Muscle layer of duodenum (tissue), 2 donors: ENCODE results near the gene OR2S2.

Source experiments
- H3K27ac ChIP-seq: one replicate; pipeline ENCODE4 v1.7.0; 2013; ENCODE audit warnings: mild to moderate bottlenecking, low read length
- H3K27me3 ChIP-seq: one replicate; pipeline ENCODE4 v1.7.0; 2013; ENCODE audit warnings: low read depth, mild to moderate bottlenecking, control low read depth, low read length
- H3K36me3 ChIP-seq, 2 donors: one replicate each; pipeline ENCODE4 v1.7.0; 2013; ENCODE audit warnings: low read length in 2 of 2, control low read depth in 1 of 2, mild to moderate bottlenecking in 1 of 2; ENCODE audit not compliant: insufficient read depth in 2 of 2, control insufficient read depth in 1 of 2
- H3K4me1 ChIP-seq, 2 donors: one replicate each; pipeline ENCODE4 v1.7.0; 2013; ENCODE audit warnings: low read length in 2 of 2, mild to moderate bottlenecking in 2 of 2, control low read depth in 1 of 2, moderate library complexity in 1 of 2; ENCODE audit not compliant: insufficient read depth in 2 of 2, control insufficient read depth in 1 of 2
- H3K4me3 ChIP-seq, 2 donors: one replicate each; pipeline ENCODE4 v1.7.0; 2013; ENCODE audit warnings: low read length in 2 of 2, low read depth in 1 of 2, mild to moderate bottlenecking in 1 of 2
- H3K9me3 ChIP-seq, 2 donors: one replicate each; pipeline ENCODE4 v1.7.0; 2013; ENCODE audit warnings: low read length in 2 of 2, control low read depth in 1 of 2, mild to moderate bottlenecking in 1 of 2; ENCODE audit not compliant: control insufficient read depth in 1 of 2
- donor health status: healthy.

Gene OR2S2

GRCh38 chr9:35930521-35930920 lies 27.4 kb downstream of the OR2S2 start:
- Histone ChIP-seq H3K27me3 (no peaks in the 10 kb centered on the region), H3K27ac (no peak overlapping the region), H3K9me3 (no peaks in the 10 kb centered on the region), H3K4me1 (no peaks in the 10 kb centered on the region), H3K36me3 (no peaks in the 10 kb centered on the region), H3K4me3 (no peak overlapping the region)

DNA sequence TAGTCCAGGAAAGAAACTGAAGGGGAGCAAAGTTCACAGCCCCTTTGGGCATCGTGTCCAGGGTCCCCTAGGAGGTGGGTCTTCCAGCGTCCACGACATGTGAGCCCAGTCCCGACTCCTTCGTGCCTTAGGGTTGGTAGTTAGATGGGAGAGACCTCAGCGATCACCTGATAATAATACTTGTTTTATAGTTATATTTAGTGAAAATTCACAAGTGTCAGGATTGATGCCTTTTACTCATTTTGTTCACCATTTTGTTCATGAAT lies 28.6 kb downstream of the OR2S2 start:
- no peaks in the 10 kb centered on the region for H3K27me3 ChIP-seq

DNA sequence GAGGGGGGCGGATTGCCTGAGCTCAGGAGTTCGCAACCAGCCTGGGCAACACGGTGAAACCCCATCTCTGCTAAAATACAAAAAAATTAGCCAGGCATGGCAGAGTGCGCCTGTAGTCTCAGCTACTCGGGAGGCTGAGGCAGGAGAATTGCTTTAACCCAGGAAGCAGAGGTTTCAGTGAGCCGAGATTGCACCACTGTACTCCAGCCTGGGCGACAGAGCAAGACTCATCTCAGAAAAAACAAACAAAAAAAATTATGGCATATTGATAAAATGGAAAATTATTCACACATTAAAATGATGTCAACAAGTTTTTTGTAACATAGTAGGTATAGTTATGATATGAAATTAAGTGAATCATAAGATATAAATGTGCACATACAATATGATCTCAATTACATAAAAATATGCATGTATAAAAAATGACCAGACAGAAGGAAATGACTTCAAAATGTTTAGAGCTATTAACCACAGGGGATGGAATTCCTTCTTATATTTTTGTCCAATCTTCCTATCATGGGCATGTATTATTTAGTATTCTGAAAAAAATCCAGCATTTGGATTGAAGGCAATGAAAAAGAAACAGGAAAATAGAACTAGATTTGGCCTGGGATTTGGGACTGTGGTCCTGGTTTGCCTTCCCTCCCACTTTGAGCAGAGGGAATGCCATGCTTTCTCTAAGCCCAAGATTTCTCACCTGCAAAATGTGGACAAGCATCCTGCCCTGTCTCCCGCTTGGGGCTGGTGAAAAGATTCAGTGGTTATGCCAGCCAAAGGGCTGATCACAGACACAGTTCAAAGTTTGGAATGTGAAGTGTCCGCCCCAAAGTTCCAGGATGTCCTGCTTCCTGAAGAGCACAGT lies 29.1 kb downstream of the OR2S2 start:
- H3K27me3 ChIP-seq, result no peaks in the 10 kb centered on the region
- H3K9me3 ChIP-seq, result no peaks in the 10 kb centered on the region
- H3K4me3 ChIP-seq, result no peak overlapping the region
- no peak overlapping the region for H3K27ac ChIP-seq
- no peaks in the 10 kb centered on the region for H3K36me3 ChIP-seq
- peaks cover 3 to 9% of the 10 kb centered on the region in 2 donors for H3K4me1 ChIP-seq

More for the DNA sequence above, 28.6 kb downstream of the OR2S2 start:
- Histone ChIP-seq H3K9me3 (no peaks in the 10 kb centered on the region), H3K4me1 (peaks cover 0 to 3% of the 10 kb centered on the region in 2 donors), H3K4me3 (no peak overlapping the region), H3K36me3 (no peaks in the 10 kb centered on the region), H3K27ac (no peak overlapping the region)

GRCh38 chr9:35923927-35924763 lies 33.8 kb downstream of the OR2S2 start:
- no peaks in the 10 kb centered on the region for H3K27me3 ChIP-seq
- H3K27ac ChIP-seq, result peak overlapping the region; percentile 60
- no peak overlapping the region for H3K4me3 ChIP-seq
- H3K9me3 ChIP-seq, result no peaks in the 10 kb centered on the region
- peaks cover 15 to 19% of the 10 kb centered on the region in 2 donors for H3K4me1 ChIP-seq
- no peaks in the 10 kb centered on the region for H3K36me3 ChIP-seq

GRCh38 chr9:35923598-35923926 lies 34.4 kb downstream of the OR2S2 start:
- Histone ChIP-seq H3K36me3 (no peaks in the 10 kb centered on the region), H3K4me3 (no peak overlapping the region), H3K4me1 (peaks cover 15 to 21% of the 10 kb centered on the region in 2 donors), H3K9me3 (no peaks in the 10 kb centered on the region), H3K27ac (peak overlapping the region; percentile 60), H3K27me3 (no peaks in the 10 kb centered on the region)

- H3K27ac ChIP-seq, result peak overlapping the region; percentile 57
- H3K4me1 ChIP-seq, result peaks cover 15 to 26% of the 10 kb centered on the region in 2 donors
- H3K4me3 ChIP-seq, result no peak overlapping the region
- no peaks in the 10 kb centered on the region for H3K27me3 ChIP-seq
- no peaks in the 10 kb centered on the region for H3K36me3 ChIP-seq
- H3K9me3 ChIP-seq, result no peaks in the 10 kb centered on the region
These were observed 37.8 kb downstream of the OR2S2 start for GRCh38 chr9:35920051-35920620.

- Histone ChIP-seq H3K27me3 (no peaks in the 10 kb centered on the region), H3K4me3 (no peak overlapping the region), H3K27ac (peak overlapping the region; percentile 57), H3K36me3 (no peaks in the 10 kb centered on the region), H3K9me3 (no peaks in the 10 kb centered on the region), H3K4me1 (peaks cover 12 to 26% of the 10 kb centered on the region in 2 donors)
These were observed 38.5 kb downstream of the OR2S2 start for GRCh38 chr9:35919212-35920008.

- Histone ChIP-seq H3K4me3 (no peak overlapping the region), H3K9me3 (no peaks in the 10 kb centered on the region), H3K36me3 (no peaks in the 10 kb centered on the region), H3K27ac (no peak overlapping the region), H3K4me1 (peaks cover 5 to 26% of the 10 kb centered on the region in 2 donors), H3K27me3 (no peaks in the 10 kb centered on the region)
These were observed 39.2 kb downstream of the OR2S2 start for GRCh38 chr9:35918780-35919179.

- H3K9me3 ChIP-seq, result no peaks in the 10 kb centered on the region
- peaks cover 0 to 21% of the 10 kb centered on the region in 2 donors for H3K4me1 ChIP-seq
- H3K36me3 ChIP-seq, result no peaks in the 10 kb centered on the region
- no peak overlapping the region for H3K4me3 ChIP-seq
- H3K27ac ChIP-seq, result no peak overlapping the region
- no peaks in the 10 kb centered on the region for H3K27me3 ChIP-seq
These were observed 40.7 kb downstream of the OR2S2 start for GRCh38 chr9:35917261-35917660.

GRCh38 chr9:35915681-35916294 lies 42.2 kb downstream of the OR2S2 start:
- H3K27ac ChIP-seq, result no peak overlapping the region

More at GRCh38 chr9:35915681-35916294, 42.2 kb downstream of the OR2S2 start:
- peaks cover 2 to 24% of the 10 kb centered on the region in 2 donors for H3K4me1 ChIP-seq
- no peaks in the 10 kb centered on the region for H3K27me3 ChIP-seq
- no peaks in the 10 kb centered on the region for H3K9me3 ChIP-seq
- H3K36me3 ChIP-seq, result no peaks in the 10 kb centered on the region
- H3K4me3 ChIP-seq, result no peak overlapping the region
